GM12875 (cell line): Measurements from ENCODE around the gene LIMK2.

ENCODE experiments used
- H3K4me3 ChIP-seq: one replicate; pipeline ENCODE4 v1.5.1; 2011; ENCODE audit warnings: low read depth, low read length, control low read depth
- TF ChIP-seq, protein P1 (sequence below): IDR thresholded peaks from 2 replicates; pipeline ENCODE4 v1.5.1; 2011; ENCODE audit warnings: low read depth, mild to moderate bottlenecking, control low read depth, inconsistent platforms, low read length, moderate library complexity, borderline replicate concordance; ENCODE audit not compliant: insufficient read depth

Gene LIMK2

DNA sequence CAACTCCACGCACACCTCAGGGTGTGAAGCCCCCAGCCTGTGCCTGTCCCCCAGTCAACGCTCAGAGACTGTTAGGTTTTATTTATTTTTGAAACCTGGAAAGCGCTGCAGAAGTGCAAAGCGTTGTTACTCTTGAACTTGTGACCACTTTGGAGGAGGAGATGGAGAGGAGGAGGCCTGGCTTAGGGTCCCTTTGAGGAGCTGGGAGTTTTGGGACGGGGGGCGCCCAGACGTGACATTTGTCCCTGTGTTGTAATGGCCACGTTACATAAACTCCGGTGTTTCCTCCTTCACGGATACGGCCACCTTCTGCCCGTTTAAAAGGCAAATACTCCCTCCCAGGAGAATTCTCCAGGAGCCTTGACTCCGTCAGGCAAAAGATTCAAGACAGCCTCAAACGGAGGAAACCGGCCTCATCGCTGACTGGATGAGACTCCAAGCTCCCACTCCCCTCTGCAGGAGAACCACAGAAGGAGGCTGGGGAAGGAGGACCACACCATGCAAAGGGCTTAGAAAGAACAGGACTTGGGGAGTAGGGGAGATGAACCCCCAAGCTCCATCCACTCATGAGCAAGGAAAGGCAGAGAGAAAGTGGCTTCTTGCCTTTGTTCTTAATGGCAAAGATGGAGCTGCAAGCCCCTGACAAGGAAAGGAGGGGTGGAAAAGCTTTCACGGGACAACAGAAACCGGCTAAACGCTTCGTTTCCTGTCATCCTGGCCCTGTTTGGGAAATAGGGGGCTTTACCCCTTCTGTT, 79.6 kb downstream of the LIMK2 start:
- TF ChIP-seq, protein P1, sequence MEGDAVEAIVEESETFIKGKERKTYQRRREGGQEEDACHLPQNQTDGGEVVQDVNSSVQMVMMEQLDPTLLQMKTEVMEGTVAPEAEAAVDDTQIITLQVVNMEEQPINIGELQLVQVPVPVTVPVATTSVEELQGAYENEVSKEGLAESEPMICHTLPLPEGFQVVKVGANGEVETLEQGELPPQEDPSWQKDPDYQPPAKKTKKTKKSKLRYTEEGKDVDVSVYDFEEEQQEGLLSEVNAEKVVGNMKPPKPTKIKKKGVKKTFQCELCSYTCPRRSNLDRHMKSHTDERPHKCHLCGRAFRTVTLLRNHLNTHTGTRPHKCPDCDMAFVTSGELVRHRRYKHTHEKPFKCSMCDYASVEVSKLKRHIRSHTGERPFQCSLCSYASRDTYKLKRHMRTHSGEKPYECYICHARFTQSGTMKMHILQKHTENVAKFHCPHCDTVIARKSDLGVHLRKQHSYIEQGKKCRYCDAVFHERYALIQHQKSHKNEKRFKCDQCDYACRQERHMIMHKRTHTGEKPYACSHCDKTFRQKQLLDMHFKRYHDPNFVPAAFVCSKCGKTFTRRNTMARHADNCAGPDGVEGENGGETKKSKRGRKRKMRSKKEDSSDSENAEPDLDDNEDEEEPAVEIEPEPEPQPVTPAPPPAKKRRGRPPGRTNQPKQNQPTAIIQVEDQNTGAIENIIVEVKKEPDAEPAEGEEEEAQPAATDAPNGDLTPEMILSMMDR: no peak
- peak overlapping the region; percentile 72 for H3K4me3 ChIP-seq

DNA sequence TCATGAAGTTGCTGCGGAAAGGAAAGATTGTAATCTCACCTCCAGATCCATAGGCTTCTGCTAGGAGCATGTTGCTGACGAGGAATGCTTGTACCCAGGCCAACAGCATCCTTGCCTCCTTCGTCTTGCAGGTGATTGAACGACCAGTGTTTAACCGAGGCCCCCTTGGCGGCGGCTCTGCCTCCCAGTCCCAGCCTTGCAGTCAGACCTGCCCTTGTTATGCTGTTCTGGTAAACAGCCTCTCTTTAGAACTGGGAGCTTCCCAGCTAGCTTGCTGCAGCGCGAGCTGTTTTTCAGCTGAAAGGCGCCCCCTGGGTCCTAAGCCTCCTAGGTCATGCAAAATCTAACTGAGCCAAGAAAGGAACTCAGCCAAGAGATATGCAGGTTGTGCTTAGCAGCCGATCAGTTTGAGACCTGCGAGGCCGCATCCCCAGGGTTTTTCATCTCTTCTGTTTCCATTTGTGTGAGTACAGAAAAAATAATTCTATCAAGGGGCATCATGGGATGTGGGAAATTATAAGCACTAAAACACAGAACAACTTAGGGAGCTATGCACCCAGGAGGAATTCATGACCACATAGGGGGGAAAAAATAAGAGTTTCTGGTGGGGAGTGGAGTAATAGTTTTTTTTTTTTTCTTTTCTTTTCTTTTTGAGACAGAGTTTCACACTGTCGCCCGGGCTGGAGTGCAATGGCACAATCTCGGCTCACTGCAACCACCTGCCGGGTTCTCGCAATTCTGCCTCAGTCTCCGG, 80.3 kb downstream of the LIMK2 start, which contains the start of gene PIK3IP1:
Gene PIK3IP1, minus strand, starts transcription at position 253 of the 754 bp plus-strand sequence. Its CDS starts 144 bp downstream, at position 109.
- TF ChIP-seq, protein P1: peak; percentile 40; the same call in 1 of the 2 replicates
- H3K4me3 ChIP-seq: peak within 1 kb of the TSS; percentile 72

DNA sequence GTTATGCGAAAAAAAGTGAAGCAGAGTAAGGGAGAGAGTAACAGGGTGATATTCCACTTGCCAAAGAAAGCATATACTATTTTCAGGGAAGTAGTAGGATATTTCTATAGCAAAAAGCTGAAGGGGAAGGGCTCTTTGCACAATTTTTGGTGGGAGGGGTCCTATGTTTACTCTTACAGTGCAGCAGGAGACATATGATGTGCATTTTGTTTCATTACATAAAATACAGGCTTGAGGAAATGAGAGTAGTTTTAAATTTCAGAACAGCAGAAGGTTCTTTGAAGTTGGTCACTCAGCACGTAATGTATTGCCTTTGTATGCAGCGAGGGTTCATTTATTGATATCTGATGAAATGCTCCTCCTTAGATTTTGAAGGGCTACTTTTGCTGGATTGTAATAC, 83.3 kb downstream of the LIMK2 start:
- TF ChIP-seq, protein P1: no peak
- no peak overlapping the region for H3K4me3 ChIP-seq

DNA sequence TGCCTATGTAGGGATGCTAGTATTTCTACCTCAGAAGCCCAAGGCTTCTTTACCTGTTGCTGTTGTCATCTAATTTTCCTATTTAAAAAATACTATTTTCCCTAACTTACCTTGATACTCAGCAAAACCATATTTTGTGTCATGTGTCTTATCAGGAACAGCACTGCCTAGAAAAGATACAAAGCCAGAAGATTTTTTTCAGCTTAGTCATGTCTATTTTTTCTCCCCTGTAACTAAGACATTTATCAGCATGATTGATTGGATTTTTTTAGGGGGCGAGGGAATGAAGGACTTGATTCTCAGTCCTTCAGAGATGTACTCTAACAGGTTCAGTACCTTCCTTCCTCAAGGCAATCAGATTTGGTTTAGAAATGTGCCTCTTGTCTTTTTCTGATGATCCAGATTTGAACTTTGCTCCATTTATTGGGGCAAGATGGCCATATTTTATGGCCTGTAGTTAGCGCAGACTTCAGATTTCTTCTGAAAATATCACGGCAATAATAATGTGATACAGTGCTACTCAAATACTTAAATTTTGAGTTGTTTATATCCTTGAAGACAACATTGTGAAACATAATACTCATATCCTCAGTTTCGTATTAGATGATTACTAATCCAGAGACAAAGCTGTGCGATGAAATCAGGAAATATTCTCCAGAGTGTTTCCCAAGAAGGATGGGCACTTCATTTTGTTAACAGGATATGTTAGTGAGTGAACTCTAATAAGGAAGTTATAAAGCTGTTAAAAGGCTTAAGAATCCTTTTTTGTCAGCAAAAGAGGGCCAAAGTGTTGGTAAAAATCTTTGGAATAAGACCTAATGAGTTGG, 83.9 kb downstream of the LIMK2 start:
- H3K4me3 ChIP-seq: no peak overlapping the region
- TF ChIP-seq, protein P1: no peak

DNA sequence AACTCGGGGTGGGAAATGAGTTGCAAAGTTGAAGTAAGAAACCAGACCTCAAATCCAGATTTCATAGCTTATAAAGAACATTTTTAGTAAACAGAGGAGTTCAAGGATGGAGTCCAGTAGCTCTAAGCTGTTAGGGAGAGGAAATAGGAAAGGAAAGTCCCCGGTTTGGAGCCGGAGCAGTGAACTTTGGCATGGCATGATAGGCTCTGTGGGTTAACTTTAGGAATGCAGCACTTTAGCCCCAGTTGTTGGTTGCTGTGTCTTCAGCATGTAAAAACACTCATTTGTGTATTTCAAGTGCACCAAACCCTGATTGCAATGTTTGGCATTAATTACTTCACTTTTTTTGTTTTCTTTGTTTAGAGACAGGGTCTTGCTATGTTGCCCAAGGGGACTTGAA, 88.8 kb downstream of the LIMK2 start:
- H3K4me3 ChIP-seq: no peak overlapping the region
- TF ChIP-seq, protein P1: no peak

DNA sequence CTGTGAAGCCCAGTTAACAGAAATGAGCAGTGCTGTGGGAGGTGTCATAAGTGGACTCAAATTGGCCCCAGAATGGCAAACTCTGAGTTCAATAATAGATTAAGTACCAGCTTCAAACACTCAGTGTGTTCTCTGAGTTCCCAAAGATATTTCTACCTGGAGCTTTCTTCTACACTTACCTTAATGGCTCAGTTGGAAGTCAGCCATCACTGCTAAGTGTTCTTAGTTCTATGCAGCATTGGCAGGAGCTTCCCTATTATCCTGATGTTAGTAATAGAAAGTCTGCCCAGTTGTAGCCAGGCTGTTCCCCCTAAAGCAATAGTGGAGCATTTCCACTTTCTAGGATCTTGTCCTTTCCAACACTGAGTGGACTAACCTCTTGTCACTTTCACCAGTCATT, 89.9 kb downstream of the LIMK2 start:
- TF ChIP-seq, protein P1: no peak
- H3K4me3 ChIP-seq: no peak overlapping the region
